NCI-H1048 (cell line): ENCODE results near the gene RELT.

Source experiments
- DNase-seq: peaks from one replicate; lab custom pipeline; 2025; lab: John Stamatoyannopoulos, UW

Gene RELT

GRCh38 chr11:73347067-73347466 is 29.1 kb upstream of the RELT start:
- DNase-seq: no peak

- no peak for DNase-seq
Observed at GRCh38 chr11:73348838-73349237, 27.4 kb upstream of the RELT start.

- no peak for DNase-seq
Observed at GRCh38 chr11:73349633-73350032, 26.6 kb upstream of the RELT start.

GRCh38 chr11:73350908-73351636 is 25.1 kb upstream of the RELT start:
- DNase-seq: no peak

- DNase-seq: no peak
Observed at GRCh38 chr11:73353422-73353821, 22.8 kb upstream of the RELT start.

- no peak for DNase-seq
Observed at GRCh38 chr11:73355109-73355508, 21.1 kb upstream of the RELT start.

- DNase-seq: no peak
Observed at GRCh38 chr11:73356979-73357860, 19.0 kb upstream of the RELT start.

- no peak for DNase-seq
Observed at GRCh38 chr11:73358071-73358470, 18.1 kb upstream of the RELT start.

- DNase-seq: no peak
Observed at GRCh38 chr11:73359341-73359740, 16.9 kb upstream of the RELT start.

GRCh38 chr11:73359930-73360742 is 16.1 kb upstream of the RELT start:
- no peak for DNase-seq

GRCh38 chr11:73360743-73361369 is 15.3 kb upstream of the RELT start:
- no peak for DNase-seq

- no peak for DNase-seq
Observed at GRCh38 chr11:73361953-73362776, 14.0 kb upstream of the RELT start.

- DNase-seq: no peak
Observed at GRCh38 chr11:73363147-73363546, 13.1 kb upstream of the RELT start.

GRCh38 chr11:73365352-73366264 is 10.6 kb upstream of the RELT start:
- DNase-seq: no peak

GRCh38 chr11:73366265-73366610 is 10.0 kb upstream of the RELT start:
- no peak for DNase-seq

- DNase-seq: no peak
Observed at GRCh38 chr11:73366953-73367352, 9.2 kb upstream of the RELT start.

GRCh38 chr11:73367482-73368024 is 8.6 kb upstream of the RELT start:
- DNase-seq: no peak

- DNase-seq: no peak
Observed at GRCh38 chr11:73372375-73372993, 3.7 kb upstream of the RELT start.

GRCh38 chr11:73374151-73374550 is 2.0 kb upstream of the RELT start:
- no peak for DNase-seq

GRCh38 chr11:73375830-73376159 is 404 bp upstream of the RELT start:
- DNase-seq: no peak
